Brain microvascular endothelial cell (primary cell): Measurements from ENCODE around the gene CHRNB4.

Source experiments
- DNase-seq: peaks from one replicate; pipeline ENCODE4 v3.0.0-alpha.2; 2020
- H3K27ac ChIP-seq: fragments of 250-450 bp; sonication (Bioruptor Pico); 2 replicates; pipeline ENCODE4 v1.5.1; 2020; ENCODE audit warnings: mild to moderate bottlenecking, moderate library complexity
- H3K27me3 ChIP-seq: fragments of 250-450 bp; sonication (Bioruptor Pico); replicated peaks from 2 replicates; pipeline ENCODE4 v1.5.1; 2020; ENCODE audit warnings: mild to moderate bottlenecking
- H3K36me3 ChIP-seq: fragments of 250-450 bp; sonication (Bioruptor Pico); replicated peaks from 2 replicates; pipeline ENCODE4 v1.5.1; 2020; ENCODE audit warnings: mild to moderate bottlenecking
- H3K4me3 ChIP-seq: 2 replicates; pipeline ENCODE4 v1.5.1; 2011; ENCODE audit warnings: low read depth, mild to moderate bottlenecking, control low read depth, low read length, moderate library complexity
- in situ Hi-C: cut with HindIII; loops from 2 replicates; pipeline ENCODE4 v1.10.0; 2017; ENCODE audit warnings: low sequenced_read_pairs, low pct_ligation_motif_present
- TF ChIP-seq, protein P1 (sequence below): IDR thresholded peaks from 2 replicates; pipeline ENCODE4 v1.5.1; 2011; ENCODE audit warnings: low read depth, mild to moderate bottlenecking, moderate library complexity, low read length, control low read depth, inconsistent platforms; ENCODE audit errors: missing control alignments

CHRNB4 gene

GRCh38 chr15:78619022-78619950 lies 21.7 kb downstream of the CHRNB4 start:
- Histone ChIP-seq H3K27me3 (peaks cover 44% of the 10 kb centered on the region), H3K27ac (no peak overlapping the region), H3K36me3 (no peaks in the 10 kb centered on the region), H3K4me3 (no peak overlapping the region)
- in situ Hi-C loops = no loop called here
- no peak for DNase-seq
- TF ChIP-seq, protein P1, sequence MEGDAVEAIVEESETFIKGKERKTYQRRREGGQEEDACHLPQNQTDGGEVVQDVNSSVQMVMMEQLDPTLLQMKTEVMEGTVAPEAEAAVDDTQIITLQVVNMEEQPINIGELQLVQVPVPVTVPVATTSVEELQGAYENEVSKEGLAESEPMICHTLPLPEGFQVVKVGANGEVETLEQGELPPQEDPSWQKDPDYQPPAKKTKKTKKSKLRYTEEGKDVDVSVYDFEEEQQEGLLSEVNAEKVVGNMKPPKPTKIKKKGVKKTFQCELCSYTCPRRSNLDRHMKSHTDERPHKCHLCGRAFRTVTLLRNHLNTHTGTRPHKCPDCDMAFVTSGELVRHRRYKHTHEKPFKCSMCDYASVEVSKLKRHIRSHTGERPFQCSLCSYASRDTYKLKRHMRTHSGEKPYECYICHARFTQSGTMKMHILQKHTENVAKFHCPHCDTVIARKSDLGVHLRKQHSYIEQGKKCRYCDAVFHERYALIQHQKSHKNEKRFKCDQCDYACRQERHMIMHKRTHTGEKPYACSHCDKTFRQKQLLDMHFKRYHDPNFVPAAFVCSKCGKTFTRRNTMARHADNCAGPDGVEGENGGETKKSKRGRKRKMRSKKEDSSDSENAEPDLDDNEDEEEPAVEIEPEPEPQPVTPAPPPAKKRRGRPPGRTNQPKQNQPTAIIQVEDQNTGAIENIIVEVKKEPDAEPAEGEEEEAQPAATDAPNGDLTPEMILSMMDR = no peak

GRCh38 chr15:78618490-78618934 lies 22.5 kb downstream of the CHRNB4 start:
- no peak overlapping the region for H3K27ac ChIP-seq
- TF ChIP-seq, protein P1 = peak; percentile 83
- peak; percentile 83 for DNase-seq
- H3K27me3 ChIP-seq = peaks cover 39% of the 10 kb centered on the region
- no peak overlapping the region for H3K4me3 ChIP-seq
- in situ Hi-C loops = no loop called here
- H3K36me3 ChIP-seq = no peaks in the 10 kb centered on the region

GRCh38 chr15:78618064-78618463 lies 22.9 kb downstream of the CHRNB4 start:
- DNase-seq = no peak
- peaks cover 38% of the 10 kb centered on the region for H3K27me3 ChIP-seq
- TF ChIP-seq, protein P1 = no peak
- H3K4me3 ChIP-seq = no peak overlapping the region
- in situ Hi-C loops = no loop called here
- H3K27ac ChIP-seq = no peak overlapping the region
- H3K36me3 ChIP-seq = no peaks in the 10 kb centered on the region

DNA sequence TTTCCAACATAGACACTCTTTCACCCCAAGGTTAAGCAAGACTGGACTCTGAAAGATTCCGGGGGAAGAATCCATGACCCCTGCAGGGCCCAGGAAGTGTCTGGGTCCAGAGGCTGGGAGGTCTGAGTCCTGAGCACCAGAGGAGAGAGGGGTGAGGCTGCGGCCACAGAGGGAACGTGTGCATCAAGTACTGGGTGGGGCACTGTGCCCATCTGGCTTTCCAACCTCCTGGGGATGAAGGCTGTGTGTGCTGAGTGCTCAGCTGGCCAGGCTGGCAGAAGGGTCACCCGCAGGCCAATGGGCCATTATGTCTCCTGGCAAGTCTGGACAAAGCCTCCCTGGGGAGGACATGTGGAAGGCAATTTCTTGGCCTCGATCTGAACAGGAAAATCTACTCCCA lies 23.5 kb downstream of the CHRNB4 start:
- Histone ChIP-seq H3K36me3 (no peaks in the 10 kb centered on the region), H3K4me3 (no peak overlapping the region), H3K27ac (no peak overlapping the region), H3K27me3 (peaks cover 36% of the 10 kb centered on the region)
- no peak for DNase-seq
- TF ChIP-seq, protein P1 = no peak
- in situ Hi-C loops = no loop called here

GRCh38 chr15:78617076-78617475 lies 23.9 kb downstream of the CHRNB4 start:
- Histone ChIP-seq H3K4me3 (no peak overlapping the region), H3K27ac (no peak overlapping the region), H3K27me3 (peaks cover 31% of the 10 kb centered on the region), H3K36me3 (no peaks in the 10 kb centered on the region)
- TF ChIP-seq, protein P1 = no peak
- in situ Hi-C loops = no loop called here
- no peak for DNase-seq
